ENCODE measurements around the gene ZNF500.

GRCh38 chr16:4795828-4796572 lies 29.0 kb upstream of the ZNF500 start:
- TF ChIP-seq CTCF (IDR thresholded peaks at IDR 0.05) (no peak), ZSCAN20 (CRISPR knock-in tag; IDR thresholded peaks at IDR 0.05) (no peak), TFCP2L1 (CRISPR knock-in tag; IDR thresholded peaks at IDR 0.05) (no peak), CHD2 (IDR thresholded peaks at IDR 0.05; ENCODE audit: low read length, partially characterized antibody) (no peak), SREBF2 (IDR thresholded peaks at IDR 0.05) (no peak)

All from A549 (cell line).